CD4-positive, alpha-beta T cell (primary cell): ENCODE results near the gene BICD2. TPM values are rescaled to one million over a fixed set of nuclear protein-coding genes. Genes with fewer than 3 reads are reported as not detected.

Experiments used
- ATAC-seq: fragments of 200-7000 bp; cut with Tn5 transposase; one replicate; pipeline ENCODE4 v1.10.0; 2022; ENCODE audit warnings: mild to moderate bottlenecking; ENCODE audit not compliant: poor library complexity
- CTCF ChIA-PET: fragments of 350-600 bp; sonication (Branson Sonifier 250); formaldehyde crosslinking; loops from one replicate; lab custom pipeline; 2021; ENCODE audit warnings: antibody characterized with exemption, inconsistent platforms; lab: Charles Lee
- POLR2A ChIA-PET: fragments of 350-600 bp; sonication (Branson Sonifier 250); formaldehyde crosslinking; loops from one replicate; lab custom pipeline; 2021; ENCODE audit warnings: antibody characterized with exemption, inconsistent platforms; lab: Charles Lee
- DNase-seq, 14 experiments: peaks; one replicate each; pipeline ENCODE4 v3.0.0-alpha.2; 2013 to 2020; ENCODE audit warnings: mixed read lengths in 2 of 14
- H3K27ac ChIP-seq, 2 donors: one replicate each; pipeline versions ENCODE4 v1.5.1 to v1.7.0; 2013; ENCODE audit warnings: low read length in 2 of 2, low read depth in 1 of 2, mild to moderate bottlenecking in 1 of 2
- H3K27me3 ChIP-seq, 2 experiments: 1 replicate in 1 of 2; 2 replicates in 1 of 2; pipeline versions ENCODE4 v1.6.1 to v1.7.0; 2013; ENCODE audit warnings: low read length in 2 of 2, control low read depth in 1 of 2, mild to moderate bottlenecking in 1 of 2, moderate library complexity in 1 of 2; ENCODE audit not compliant: insufficient read depth in 2 of 2, control insufficient read depth in 1 of 2
- H3K36me3 ChIP-seq: one replicate; pipeline ENCODE4 v1.6.1; 2013; ENCODE audit warnings: low read length, control low read depth; ENCODE audit not compliant: insufficient read depth
- H3K4me1 ChIP-seq: one replicate; pipeline ENCODE4 v1.6.1; 2013; ENCODE audit warnings: low read length, control low read depth; ENCODE audit not compliant: insufficient read depth
- H3K4me3 ChIP-seq: one replicate; pipeline ENCODE4 v1.5.1; 2013; ENCODE audit warnings: mild to moderate bottlenecking, low read length, moderate library complexity
- H3K9me3 ChIP-seq, 2 experiments: 1 replicate in 1 of 2; 2 replicates in 1 of 2; pipeline versions ENCODE4 v1.6.1 to v1.7.0; 2013; ENCODE audit warnings: low read length in 2 of 2, mild to moderate bottlenecking in 2 of 2, control low read depth in 1 of 2, moderate library complexity in 1 of 2; ENCODE audit not compliant: control insufficient read depth in 1 of 2, insufficient read depth in 1 of 2
- H3K27ac Mint-ChIP-seq: one replicate; pipeline ENCODE4 v1.8.0; 2020; ENCODE audit warnings: mixed read lengths
- H3K27me3 Mint-ChIP-seq: one replicate; pipeline ENCODE4 v1.8.0; 2021; ENCODE audit warnings: mixed read lengths
- H3K36me3 Mint-ChIP-seq: one replicate; pipeline ENCODE4 v1.8.0; 2021; ENCODE audit warnings: low read depth, mixed read lengths
- H3K4me1 Mint-ChIP-seq: one replicate; pipeline ENCODE4 v1.8.0; 2021; ENCODE audit warnings: low read depth, mixed read lengths
- H3K4me3 Mint-ChIP-seq: one replicate; pipeline ENCODE4 v1.8.0; 2020; ENCODE audit warnings: mild to moderate bottlenecking, mixed read lengths
- H3K9me3 Mint-ChIP-seq: one replicate; pipeline ENCODE4 v1.8.0; 2020; ENCODE audit warnings: mixed read lengths
- intact Hi-C, 2 experiments: fragments of 100-400 bp; cut with DNase I in 1 of 2; cut with micrococcal nuclease in 1 of 2; formaldehyde crosslinking; loops; one replicate each; pipeline versions ENCODE4 v1.15.1 to v1.9.0; 2023 to 2025; cut with DNase I, micrococcal nuclease
- total RNA-seq, 174 experiments: library from RNA in 2 of 174; stranded (reverse) in 2 of 174; gene quantifications; one replicate each; pipeline ENCODE4 v1.2.3 and lab custom pipeline; 2021 to 2026
- TF ChIP-seq, protein P1 (sequence below): fragments of 200-600 bp; IDR thresholded peaks from one replicate; pipeline ENCODE4 v1.8.0; 2022; ENCODE audit warnings: antibody characterized with exemption, mild to moderate bottlenecking

BICD2 gene
- total RNA-seq, 2 experiments from 2014 or later, result 14.1 to 14.9 TPM

DNA sequence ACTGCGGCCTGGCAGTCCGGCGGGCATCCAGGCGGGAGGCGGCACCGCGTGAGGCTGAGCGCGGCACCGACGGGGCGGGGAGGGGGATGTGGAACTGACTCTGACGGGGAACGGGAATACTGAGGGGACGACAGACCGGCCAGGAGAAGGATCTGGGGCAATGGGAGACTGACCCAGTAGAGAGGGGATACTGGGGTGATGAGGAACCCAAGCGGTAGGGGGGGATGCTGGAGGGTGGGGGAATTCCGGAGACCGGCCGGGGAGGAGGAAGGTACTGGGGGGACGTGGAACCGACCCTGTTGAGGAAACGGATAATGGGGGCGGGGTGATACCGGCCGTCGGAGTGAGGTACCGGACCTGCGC is 95.1 kb downstream of the BICD2 start:
- intact Hi-C loops, result loop anchor here in 1 of 2 experiments (5.0 kb wide), 3 partner anchors 203 to 1588 kb away; partner anchors contain the start of gene ZNF169
- ATAC-seq, result peak; percentile 0
- CTCF ChIA-PET, result interaction anchor here (0.9 to 1.7 kb wide), 2 partner anchors 95 to 897 kb away, joined by 3 to 7 read pairs; partner anchors contain the start of gene BICD2

DNA sequence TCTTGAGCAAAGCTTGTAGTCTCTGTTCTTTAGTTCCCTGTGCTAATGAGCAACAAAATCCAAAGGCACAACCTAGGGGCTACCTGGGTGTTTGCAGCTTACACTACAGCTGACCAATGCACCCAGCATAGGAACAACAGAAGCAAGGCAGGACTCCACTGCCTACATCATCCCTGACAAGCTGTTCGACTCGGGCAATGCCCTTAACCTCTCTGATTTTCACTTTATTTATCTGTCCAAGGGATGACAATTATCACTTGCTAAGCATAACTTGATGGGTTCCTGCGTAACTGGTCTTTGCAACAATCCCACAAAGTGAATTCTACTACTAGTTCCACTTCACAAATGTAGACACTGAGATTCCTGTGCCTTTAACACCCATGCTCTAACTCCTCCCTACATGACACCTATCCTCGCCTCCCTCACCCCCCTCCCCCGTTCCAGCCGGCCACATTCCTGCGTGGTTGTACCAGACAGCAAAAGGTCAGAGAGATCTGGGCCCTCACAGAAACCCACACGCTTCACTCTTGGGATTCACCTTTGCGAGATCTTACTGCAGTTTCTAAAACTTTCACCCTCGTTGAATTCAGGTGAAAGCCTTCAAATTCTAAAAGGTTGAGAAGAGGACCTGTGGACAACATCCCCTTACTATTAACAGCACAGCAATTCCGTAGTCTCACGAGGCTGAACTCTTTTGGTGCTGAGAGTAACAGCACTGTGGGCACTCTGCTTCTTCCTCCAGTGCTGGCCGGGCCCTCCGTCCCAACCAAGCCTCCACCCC is 95.7 kb downstream of the BICD2 start:
- no peak for ATAC-seq
- Histone ChIP-seq H3K36me3 (peaks cover 11% of the 10 kb centered on the region), H3K27me3 (no peaks in the 10 kb centered on the region), H3K27ac (peak overlapping the region; percentile 85 to 88), H3K4me3 (peak overlapping the region; percentile 100), H3K9me3 (no peaks in the 10 kb centered on the region), H3K4me1 (peaks cover 46% of the 10 kb centered on the region)
- CTCF ChIA-PET, result no interaction called here
- TF ChIP-seq, protein P1, sequence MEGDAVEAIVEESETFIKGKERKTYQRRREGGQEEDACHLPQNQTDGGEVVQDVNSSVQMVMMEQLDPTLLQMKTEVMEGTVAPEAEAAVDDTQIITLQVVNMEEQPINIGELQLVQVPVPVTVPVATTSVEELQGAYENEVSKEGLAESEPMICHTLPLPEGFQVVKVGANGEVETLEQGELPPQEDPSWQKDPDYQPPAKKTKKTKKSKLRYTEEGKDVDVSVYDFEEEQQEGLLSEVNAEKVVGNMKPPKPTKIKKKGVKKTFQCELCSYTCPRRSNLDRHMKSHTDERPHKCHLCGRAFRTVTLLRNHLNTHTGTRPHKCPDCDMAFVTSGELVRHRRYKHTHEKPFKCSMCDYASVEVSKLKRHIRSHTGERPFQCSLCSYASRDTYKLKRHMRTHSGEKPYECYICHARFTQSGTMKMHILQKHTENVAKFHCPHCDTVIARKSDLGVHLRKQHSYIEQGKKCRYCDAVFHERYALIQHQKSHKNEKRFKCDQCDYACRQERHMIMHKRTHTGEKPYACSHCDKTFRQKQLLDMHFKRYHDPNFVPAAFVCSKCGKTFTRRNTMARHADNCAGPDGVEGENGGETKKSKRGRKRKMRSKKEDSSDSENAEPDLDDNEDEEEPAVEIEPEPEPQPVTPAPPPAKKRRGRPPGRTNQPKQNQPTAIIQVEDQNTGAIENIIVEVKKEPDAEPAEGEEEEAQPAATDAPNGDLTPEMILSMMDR, result no peak
- H3K36me3 Mint-ChIP-seq, result peaks cover 21% of the 10 kb centered on the region
- peaks cover 51% of the 10 kb centered on the region for H3K4me1 Mint-ChIP-seq
- H3K4me3 Mint-ChIP-seq, result peak overlapping the region; percentile 98
- no peaks in the 10 kb centered on the region for H3K9me3 Mint-ChIP-seq
- POLR2A ChIA-PET, result no interaction called here
- DNase-seq, result peak in 6 of 14 experiments; percentile 11 to 43 (median 29)
- peak overlapping the region; percentile 99 for H3K27ac Mint-ChIP-seq
- intact Hi-C loops, result loop anchor here in 1 of 2 experiments (5.0 kb wide), 3 partner anchors 203 to 1588 kb away; partner anchors contain the start of gene ZNF169
- no peaks in the 10 kb centered on the region for H3K27me3 Mint-ChIP-seq

More for the DNA sequence above, 95.1 kb downstream of the BICD2 start:
- peak overlapping the region; percentile 99 for H3K27ac Mint-ChIP-seq
- peaks cover 21% of the 10 kb centered on the region for H3K36me3 Mint-ChIP-seq
- peak in 7 of 14 experiments; percentile 10 to 64 (median 17) for DNase-seq
- peaks cover 43% of the 10 kb centered on the region for H3K4me1 ChIP-seq
- H3K9me3 ChIP-seq, result no peaks in the 10 kb centered on the region
- no peaks in the 10 kb centered on the region for H3K9me3 Mint-ChIP-seq
- peaks cover 51% of the 10 kb centered on the region for H3K4me1 Mint-ChIP-seq
- POLR2A ChIA-PET, result interaction anchor here (0.9 to 2.1 kb wide), 14 partner anchors 8 to 1497 kb away, joined by 3 to 34 read pairs (median 4); partner anchors contain the start of genes BICD2, CENPP, NINJ1 and NOL8
- H3K4me3 Mint-ChIP-seq, result peak overlapping the region; percentile 98
- no peaks in the 10 kb centered on the region for H3K27me3 ChIP-seq
- TF ChIP-seq, protein P1, result no peak
- peak overlapping the region; percentile 85 to 88 for H3K27ac ChIP-seq
- no peaks in the 10 kb centered on the region for H3K27me3 Mint-ChIP-seq
- peaks cover 11% of the 10 kb centered on the region for H3K36me3 ChIP-seq
- H3K4me3 ChIP-seq, result peak overlapping the region; percentile 100

DNA sequence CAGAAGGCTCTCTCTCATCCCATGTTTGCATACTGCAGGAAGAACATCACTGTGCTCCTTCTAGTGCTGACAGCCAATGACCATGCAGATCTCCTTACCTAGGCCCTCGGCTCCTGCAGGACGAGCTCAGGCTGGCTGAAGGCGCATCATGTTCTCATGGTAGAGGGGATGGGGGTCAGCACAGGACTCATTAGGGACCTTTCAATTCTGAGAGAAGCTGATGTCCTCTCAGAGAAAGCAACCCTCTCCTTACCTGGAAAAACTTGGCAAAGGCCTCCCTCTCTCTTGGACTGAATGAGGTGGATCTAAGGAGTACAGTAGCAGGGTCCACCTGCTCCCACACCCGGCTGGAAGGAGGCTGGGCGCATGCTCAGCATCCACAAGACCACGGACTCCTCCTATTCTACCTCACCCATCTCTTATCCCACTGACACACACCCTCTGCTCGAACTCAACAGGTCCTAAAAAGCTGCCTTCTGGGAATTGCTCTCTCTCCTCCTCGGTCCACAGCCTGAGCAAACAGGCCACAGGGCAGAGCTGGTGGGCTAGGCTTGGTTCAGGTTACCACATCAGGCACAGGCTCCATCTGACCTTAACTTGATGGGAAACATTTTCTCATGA is 97.6 kb downstream of the BICD2 start:
- POLR2A ChIA-PET, result no interaction called here
- peaks cover 21% of the 10 kb centered on the region for H3K36me3 Mint-ChIP-seq
- H3K27ac Mint-ChIP-seq, result peak overlapping the region; percentile 28
- H3K36me3 ChIP-seq, result peaks cover 15% of the 10 kb centered on the region
- no peaks in the 10 kb centered on the region for H3K27me3 ChIP-seq
- ATAC-seq (no peak), DNase-seq (peak in 1 of 14 experiments; percentile 10)
- intact Hi-C loops, result loop anchor here in 1 of 2 experiments (5.0 kb wide), 3 partner anchors 205 to 1590 kb away; partner anchors contain the start of gene ZNF169
- no peak overlapping the region for H3K4me3 ChIP-seq
- H3K27me3 Mint-ChIP-seq, result no peaks in the 10 kb centered on the region
- H3K4me1 ChIP-seq, result peaks cover 46% of the 10 kb centered on the region
- TF ChIP-seq, protein P1, result no peak
- H3K9me3 Mint-ChIP-seq, result no peaks in the 10 kb centered on the region
- H3K9me3 ChIP-seq, result no peaks in the 10 kb centered on the region
- no peak overlapping the region for H3K27ac ChIP-seq
- H3K4me3 Mint-ChIP-seq, result peak overlapping the region; percentile 64
- H3K4me1 Mint-ChIP-seq, result peaks cover 57% of the 10 kb centered on the region
- CTCF ChIA-PET, result no interaction called here
